HepG2 (cell line): ENCODE results near the gene ARHGEF3. TPM values are rescaled to one million over a fixed set of nuclear protein-coding genes. Genes with fewer than 3 reads are reported as not detected.

Experiments used
- ATAC-seq: fragments of 200-7000 bp; cut with Tn5 transposase; 3 replicates; pipeline ENCODE4 v1.9.1; 2020; ENCODE audit warnings: mild to moderate bottlenecking, moderate library complexity
- BruUV-seq: library from RNA; stranded (reverse); fragments of 400-500 nt; replicated peaks from 2 replicates; lab custom pipeline; 2021; lab: Mats Ljungman, UMichigan
- CTCF ChIA-PET: fragments of 300-600 bp; formaldehyde crosslinking; extraction: SDS; loops from one replicate; lab custom pipeline; 2021; ENCODE audit warnings: low total read pairs, inconsistent platforms, low intra/inter-chr PET ratio; lab: Yijun Ruan, JAX
- POLR2A ChIA-PET: fragments of 350-600 bp; sonication (Branson Sonifier 250); formaldehyde crosslinking; loops from one replicate; lab custom pipeline; 2020; ENCODE audit warnings: antibody characterized with exemption, inconsistent platforms; lab: Yijun Ruan, JAX
- DNase-seq: peaks from one replicate; pipeline ENCODE4 v3.0.0-alpha.2; 2015; ENCODE audit warnings: low spot score
- FAIRE-seq: peaks from 3 replicates; lab custom pipeline; 2011; peaks lifted over from hg19 to GRCh38; lab: Jason Lieb, UNC
- H2AFZ ChIP-seq: one replicate; pipeline ENCODE4 v1.6.1; 2011; ENCODE audit warnings: low read length, inconsistent platforms
- H3K27ac ChIP-seq: fragments of 300-600 bp; 3 replicates; pipeline ENCODE4 v1.8.0; 2011; ENCODE audit warnings: mixed run types, mild to moderate bottlenecking, mixed read lengths, low read length, inconsistent platforms; ENCODE audit not compliant: insufficient read depth; ENCODE audit errors: extremely low read length
- H3K27me3 ChIP-seq, 2 experiments: fragments of 200-600 bp in 1 of 2; 2 replicates in 1 of 2; 3 replicates in 1 of 2; pipeline versions ENCODE4 v1.6.0 to v1.8.0; 2011; ENCODE audit warnings: low read length in 2 of 2, mild to moderate bottlenecking in 2 of 2, moderate library complexity in 2 of 2, inconsistent platforms in 1 of 2; ENCODE audit not compliant: insufficient read depth in 2 of 2, control insufficient read depth in 1 of 2
- H3K36me3 ChIP-seq, 2 experiments: fragments of 200-600 bp in 1 of 2; replicated peaks in 1 of 2; 2 replicates in 1 of 2; 3 replicates in 1 of 2; pipeline versions ENCODE4 v1.5.1 to v1.8.0; 2011; ENCODE audit warnings: low read length in 2 of 2, inconsistent platforms in 1 of 2; ENCODE audit not compliant: insufficient read depth in 2 of 2, control insufficient read depth in 1 of 2
- H3K4me1 ChIP-seq: 2 replicates; pipeline ENCODE4 v1.5.1; 2012; ENCODE audit warnings: low read length, inconsistent platforms; ENCODE audit not compliant: insufficient read depth
- H3K4me2 ChIP-seq: 2 replicates; pipeline ENCODE4 v1.6.0; 2011; ENCODE audit warnings: low read depth, low read length, inconsistent platforms
- H3K4me3 ChIP-seq, 3 experiments: fragments of 200-600 bp in 1 of 3; sonication (generic), shearing (Covaris generic) in 1 of 3; replicated peaks in 1 of 3; 2 replicates each; pipeline ENCODE4 v1.5.1; 2011 to 2016; ENCODE audit warnings: low read length in 3 of 3, inconsistent platforms in 2 of 3, low read depth in 2 of 3, mild to moderate bottlenecking in 2 of 3, control low read depth in 1 of 3, mixed read lengths in 1 of 3; ENCODE audit not compliant: insufficient read depth in 1 of 3
- H3K79me2 ChIP-seq: one replicate; pipeline ENCODE4 v1.6.1; 2011; ENCODE audit warnings: low read length, inconsistent platforms; ENCODE audit not compliant: insufficient read depth
- H3K9ac ChIP-seq: 2 replicates; pipeline ENCODE4 v1.6.0; 2011; ENCODE audit warnings: mild to moderate bottlenecking, low read depth, low read length, inconsistent platforms; ENCODE audit not compliant: insufficient read depth
- H3K9me3 ChIP-seq: 2 replicates; pipeline ENCODE4 v1.5.1; 2012; ENCODE audit warnings: mild to moderate bottlenecking, low read length
- H4K20me1 ChIP-seq: 2 replicates; pipeline ENCODE4 v1.6.0; 2011; ENCODE audit warnings: inconsistent platforms, mild to moderate bottlenecking, low read length, moderate library complexity; ENCODE audit not compliant: insufficient read depth
- ATM ChIP-seq: fragments of 450-650 bp; IDR thresholded peaks from 2 replicates; pipeline ENCODE4 v1.7.1; 2017; ENCODE audit warnings: mild to moderate bottlenecking, borderline replicate concordance
- CHCHD3 ChIP-seq: sonication (generic); formaldehyde crosslinking; IDR thresholded peaks from 2 replicates; pipeline ENCODE4 v1.8.0; 2022; ENCODE audit warnings: mild to moderate bottlenecking, missing genetic modification reagents, moderate library complexity
- HOXA9 ChIP-seq: sonication (generic); formaldehyde crosslinking; IDR thresholded peaks from 2 replicates; pipeline ENCODE4 v1.8.1; 2022; ENCODE audit warnings: missing genetic modification reagents, mild to moderate bottlenecking, moderate library complexity, borderline replicate concordance
- KLF11 ChIP-seq: IDR thresholded peaks from 2 replicates; pipeline ENCODE4 v1.6.1; 2016; ENCODE audit warnings: missing compliant biosample characterization
- RBM39 ChIP-seq: fragments of 200-400 bp; formaldehyde crosslinking; IDR thresholded peaks from one replicate; pipeline ENCODE4 v1.6.1; 2018; ENCODE audit warnings: antibody characterized with exemption, mild to moderate bottlenecking, low read depth, low read length; ENCODE audit not compliant: poor library complexity, severe bottlenecking
- SIN3A ChIP-seq: IDR thresholded peaks from 2 replicates; pipeline ENCODE4 v1.6.1; 2011; ENCODE audit warnings: low read depth, mild to moderate bottlenecking, control low read depth, low read length, borderline replicate concordance
- XBP1 ChIP-seq: sonication (generic); formaldehyde crosslinking; IDR thresholded peaks from 2 replicates; pipeline ENCODE4 v1.5.0; 2020; ENCODE audit warnings: missing genetic modification reagents
- ZNF180 ChIP-seq: sonication (generic); formaldehyde crosslinking; IDR thresholded peaks from 2 replicates; pipeline ENCODE4 v1.4.0; 2020; ENCODE audit warnings: low read depth, missing genetic modification reagents, borderline replicate concordance
- ZNF207 ChIP-seq: fragments of 450-650 bp; IDR thresholded peaks from 2 replicates; pipeline ENCODE4 v1.6.1; 2016; ENCODE audit warnings: antibody characterized with exemption, borderline replicate concordance
- ZNF549 ChIP-seq: sonication (generic); formaldehyde crosslinking; IDR thresholded peaks from 2 replicates; pipeline ENCODE4 v1.5.0; 2020; ENCODE audit warnings: missing genetic modification reagents
- ZNF558 ChIP-seq: sonication (generic); formaldehyde crosslinking; IDR thresholded peaks from 2 replicates; pipeline ENCODE4 v1.9.0; 2022; ENCODE audit warnings: mild to moderate bottlenecking, missing genetic modification reagents, borderline replicate concordance
- WGBS: methylation state at CpG from one replicate; pipeline ENCODE4 v1.1.6; 2017; ENCODE audit warnings: low lambda C conversion rate; 5-methylcytosine and 5-hydroxymethylcytosine counted together
- in situ Hi-C: cut with HindIII; loops from 2 replicates; pipeline ENCODE4 v1.10.0; 2017; ENCODE audit warnings: low pct_unique_long_range_greater_than_20kb; ENCODE audit not compliant: extremely low pct_ligation_motif_present
- intact Hi-C: fragments of 100-400 bp; cut with micrococcal nuclease; formaldehyde crosslinking; loops from one replicate; pipeline ENCODE4 v1.10.0; 2022; ENCODE audit not compliant: unreplicated experiment
- polyA plus RNA-seq, 8 experiments: library from polyadenylated mRNA; depleted of rRNA in 3 of 8; stranded (reverse) in 7 of 8; unstranded in 1 of 8; fragments of >200 nt; fragmentation: Illumina TruSeq in 4 of 8; extraction: Trizol in 4 of 8; gene quantifications; 2 replicates each; pipeline versions ENCODE4 v1.2.1 to v1.2.3, GENCODE V29; 2011 to 2016; ENCODE audit warnings: low read depth in 4 of 8, missing spikeins in 1 of 8, mixed read lengths in 1 of 8; ENCODE audit not compliant: insufficient read depth in 1 of 8
- total RNA-seq, 5 experiments: library from RNA; depleted of rRNA; stranded (reverse); fragments of >200 nt; fragmentation: Illumina TruSeq; extraction: Trizol; gene quantifications; 2 replicates each; pipeline ENCODE4 v1.2.3, GENCODE V29; 2016; ENCODE audit warnings: low read depth in 1 of 5
- TF ChIP-seq, protein P1 (sequence below): sonication (generic); formaldehyde crosslinking; IDR thresholded peaks from 2 replicates; pipeline ENCODE4 v1.5.0; 2020; ENCODE audit warnings: mild to moderate bottlenecking, missing genetic modification reagents
- TF ChIP-seq, protein P2 (sequence below): sonication (generic); formaldehyde crosslinking; IDR thresholded peaks from 2 replicates; pipeline ENCODE4 v1.5.1; 2020; ENCODE audit warnings: mild to moderate bottlenecking, missing genetic modification reagents, borderline replicate concordance

ARHGEF3 gene
- total and polyA plus RNA-seq, 2 of the 13 experiments (the other 11 are each of a cell fraction or from before 2014, with no cell fraction given) = 14.8 to 23.1 TPM

DNA sequence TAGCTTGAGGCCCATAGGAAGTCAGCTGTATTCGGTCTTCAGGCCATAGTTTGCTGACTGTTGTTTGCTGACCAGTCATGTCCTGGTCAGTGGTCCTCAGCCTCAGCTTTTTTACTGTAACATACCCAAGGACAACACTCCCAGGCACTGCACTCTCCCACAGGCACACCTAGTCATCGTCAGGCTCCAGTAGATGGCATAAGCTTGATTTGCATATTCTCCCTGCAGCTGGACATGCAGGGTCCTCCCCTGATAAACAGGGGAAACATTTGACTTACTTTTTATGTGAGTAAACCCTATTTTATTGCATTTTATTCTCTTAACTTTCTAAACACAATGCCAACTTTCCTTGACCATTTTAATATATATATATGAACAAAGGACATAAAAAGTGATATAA lies 22.9 kb downstream of the ARHGEF3 start:
- ChIA-PET POLR2A (no interaction called here), CTCF (no interaction called here)
- H3K79me2 ChIP-seq = peaks cover 52% of the 10 kb centered on the region
- H3K4me3 ChIP-seq = no peak overlapping the region
- no peaks in the 10 kb centered on the region for H3K9me3 ChIP-seq
- TF ChIP-seq, protein P1, sequence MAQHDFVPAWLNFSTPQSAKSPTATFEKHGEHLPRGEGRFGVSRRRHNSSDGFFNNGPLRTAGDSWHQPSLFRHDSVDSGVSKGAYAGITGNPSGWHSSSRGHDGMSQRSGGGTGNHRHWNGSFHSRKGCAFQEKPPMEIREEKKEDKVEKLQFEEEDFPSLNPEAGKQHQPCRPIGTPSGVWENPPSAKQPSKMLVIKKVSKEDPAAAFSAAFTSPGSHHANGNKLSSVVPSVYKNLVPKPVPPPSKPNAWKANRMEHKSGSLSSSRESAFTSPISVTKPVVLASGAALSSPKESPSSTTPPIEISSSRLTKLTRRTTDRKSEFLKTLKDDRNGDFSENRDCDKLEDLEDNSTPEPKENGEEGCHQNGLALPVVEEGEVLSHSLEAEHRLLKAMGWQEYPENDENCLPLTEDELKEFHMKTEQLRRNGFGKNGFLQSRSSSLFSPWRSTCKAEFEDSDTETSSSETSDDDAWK (CRISPR knock-in tag) = no peak
- TF ChIP-seq ATM (no peak), ZNF180 (CRISPR knock-in tag) (no peak), HOXA9 (CRISPR knock-in tag) (no peak)
- TF ChIP-seq, protein P2, sequence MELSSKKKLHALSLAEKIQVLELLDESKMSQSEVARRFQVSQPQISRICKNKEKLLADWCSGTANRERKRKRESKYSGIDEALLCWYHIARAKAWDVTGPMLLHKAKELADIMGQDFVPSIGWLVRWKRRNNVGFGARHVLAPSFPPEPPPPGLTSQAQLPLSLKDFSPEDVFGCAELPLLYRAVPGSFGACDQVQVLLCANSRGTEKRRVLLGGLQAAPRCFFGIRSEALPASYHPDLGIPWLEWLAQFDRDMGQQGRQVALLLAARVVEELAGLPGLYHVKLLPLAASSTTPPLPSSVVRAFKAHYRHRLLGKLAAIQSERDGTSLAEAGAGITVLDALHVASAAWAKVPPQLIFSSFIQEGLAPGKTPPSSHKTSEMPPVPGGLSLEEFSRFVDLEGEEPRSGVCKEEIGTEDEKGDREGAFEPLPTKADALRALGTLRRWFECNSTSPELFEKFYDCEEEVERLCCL (CRISPR knock-in tag) = no peak
- H2AFZ ChIP-seq = no peak overlapping the region
- H3K9ac ChIP-seq = no peak overlapping the region
- BruUV-seq = no TSS peak
- DNase-seq = no peak
- no peaks in the 10 kb centered on the region for H3K27me3 ChIP-seq
- no peak overlapping the region for H3K4me2 ChIP-seq
- H3K36me3 ChIP-seq = peaks cover 1 to 4% of the 10 kb centered on the region in 2 experiments; a peak in 2 of 5 replicates
- in situ Hi-C loops (no loop called here), intact Hi-C loops (no loop called here)
- peaks cover 46% of the 10 kb centered on the region for H3K4me1 ChIP-seq
- no peak for FAIRE-seq
- H4K20me1 ChIP-seq = no peaks in the 10 kb centered on the region
- ATAC-seq = no peak
- 67% methylated on average over 2 of the region's 2 CpGs for WGBS
- no peak overlapping the region for H3K27ac ChIP-seq

GRCh38 chr3:56776556-56776950 lies 25.2 kb downstream of the ARHGEF3 start:
- H3K4me2 ChIP-seq = no peak overlapping the region
- in situ Hi-C loops (no loop called here), intact Hi-C loops (no loop called here)
- FAIRE-seq = no peak
- peaks cover 8 to 21% of the 10 kb centered on the region in 2 experiments; a peak in 4 of 5 replicates for H3K36me3 ChIP-seq
- H2AFZ ChIP-seq = no peak overlapping the region
- H3K27me3 ChIP-seq = no peaks in the 10 kb centered on the region
- CTCF ChIA-PET = no interaction called here
- H4K20me1 ChIP-seq = no peaks in the 10 kb centered on the region
- peaks cover 45% of the 10 kb centered on the region for H3K79me2 ChIP-seq
- no peak overlapping the region for H3K27ac ChIP-seq
- H3K9me3 ChIP-seq = no peaks in the 10 kb centered on the region
- H3K4me3 ChIP-seq = no peak overlapping the region
- H3K4me1 ChIP-seq = peaks cover 23% of the 10 kb centered on the region
- 96% methylated on average over 3 of the region's 3 CpGs for WGBS
- H3K9ac ChIP-seq = no peak overlapping the region
- POLR2A ChIA-PET = no interaction called here
- no peak for DNase-seq
- no TSS peak for BruUV-seq
- no peak for ATAC-seq
- TF ChIP-seq RBM39 (no peak), ZNF549 (CRISPR knock-in tag) (no peak), SIN3A (no peak), ZNF207 (no peak), KLF11 (CRISPR knock-in tag) (no peak), ZNF558 (CRISPR knock-in tag) (no peak), XBP1 (CRISPR knock-in tag) (no peak), CHCHD3 (CRISPR knock-in tag) (no peak)
